HG02884 (cell line): ENCODE data around the gene MTHFD2.
"Not testable (repeated sequence)": the region's sequence is repeated elsewhere in the genome, so short reads cannot be mapped to it uniquely, and the experiment has no call there.

Experiments
- ATAC-seq: cut with Tn5 transposase; IDR thresholded peaks from one replicate; pipeline ENCODE4 v1.9.1; 2021; ENCODE audit warnings: mild to moderate bottlenecking, moderate library complexity; ENCODE audit not compliant: unreplicated experiment

MTHFD2 gene

DNA sequence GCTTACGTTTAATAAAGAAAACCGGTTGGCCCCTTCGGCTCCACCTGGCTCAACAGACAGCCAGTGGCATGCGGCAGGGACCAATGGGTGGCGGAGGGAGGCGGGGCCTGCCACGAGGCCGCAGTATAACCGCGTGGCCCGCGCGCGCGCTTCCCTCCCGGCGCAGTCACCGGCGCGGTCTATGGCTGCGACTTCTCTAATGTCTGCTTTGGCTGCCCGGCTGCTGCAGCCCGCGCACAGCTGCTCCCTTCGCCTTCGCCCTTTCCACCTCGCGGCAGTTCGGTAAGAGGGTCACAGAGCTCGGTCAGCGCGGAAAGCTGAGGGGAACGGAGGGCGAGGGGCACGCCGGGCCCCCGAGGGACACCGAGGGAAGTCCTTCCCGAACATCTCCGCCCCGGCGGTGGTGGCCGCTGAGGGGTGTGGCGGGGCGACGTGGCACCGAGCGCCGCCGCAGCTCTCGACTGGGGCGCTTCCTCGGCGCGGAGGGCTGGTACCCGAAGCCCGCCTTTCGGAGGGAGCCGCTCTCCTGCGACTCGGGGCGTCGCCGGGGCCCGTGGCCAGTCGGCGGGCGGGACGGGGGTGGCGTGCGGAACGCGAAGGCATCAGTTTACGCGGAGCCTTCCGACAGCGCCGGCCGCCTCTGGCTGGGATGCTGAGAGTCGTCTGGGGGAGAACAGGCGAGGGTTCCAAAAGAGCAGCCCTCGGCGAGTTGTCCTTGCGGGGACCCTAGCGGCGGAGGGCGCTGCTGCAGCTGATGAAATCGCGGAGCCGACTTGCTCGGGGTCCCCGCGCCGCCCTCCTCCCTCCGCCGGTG is at the start of gene MTHFD2:
MTHFD2 (plus strand) TSS at position 155 of the 814 bp plus-strand sequence; CDS start at position 182, 27 bp downstream.
- peak; percentile 79 for ATAC-seq

DNA sequence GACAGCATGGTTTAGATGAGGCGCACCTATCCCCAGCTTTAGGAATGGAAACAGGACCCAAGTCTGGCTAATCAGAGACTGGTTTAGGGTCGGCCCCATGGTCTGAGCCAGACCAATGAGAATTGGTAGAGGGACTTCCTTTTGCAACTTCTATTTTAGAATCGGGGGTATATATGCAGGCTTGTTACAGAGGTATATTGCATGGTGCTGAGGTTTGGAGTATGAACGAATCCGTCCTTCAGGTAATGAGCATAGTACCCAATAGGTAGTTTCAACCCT is 49.2 kb upstream of the MTHFD2 start:
- ATAC-seq, result no peak

DNA sequence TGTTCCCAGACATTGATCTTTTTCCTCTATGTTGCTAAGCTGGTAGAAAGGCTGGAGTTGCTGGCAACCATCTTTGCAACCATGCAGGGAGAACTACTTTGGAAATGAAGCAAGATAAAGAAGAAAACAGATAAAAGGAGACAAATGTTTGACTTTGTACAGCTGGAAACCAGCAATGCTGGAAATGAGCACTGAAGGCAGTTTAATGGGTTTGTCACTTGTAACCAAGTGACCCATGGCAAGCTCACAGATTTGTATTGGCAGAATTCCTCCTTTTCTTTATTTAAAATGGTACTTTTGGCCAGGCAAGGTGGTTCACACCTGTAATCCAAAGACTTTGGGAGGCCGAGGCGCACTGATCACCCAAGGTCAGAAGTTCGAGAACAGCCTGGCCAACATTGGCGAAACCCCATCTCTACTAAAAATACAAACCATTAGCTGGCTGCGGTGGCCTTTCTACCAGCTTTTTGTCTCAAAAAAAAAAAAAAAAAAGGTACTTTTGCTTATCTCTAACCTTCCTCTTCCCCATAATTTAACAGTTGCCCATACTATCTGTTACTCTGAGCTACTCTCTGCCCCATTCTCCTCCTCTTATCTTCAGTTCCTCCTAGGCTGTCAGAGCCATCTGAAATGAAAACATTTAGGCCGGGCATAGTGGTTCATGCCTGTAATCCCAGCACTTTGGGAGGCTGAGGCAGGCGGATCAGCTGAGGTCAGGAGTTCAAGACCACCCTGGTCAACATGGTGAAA is 48.7 kb upstream of the MTHFD2 start:
- ATAC-seq, result no peak

DNA sequence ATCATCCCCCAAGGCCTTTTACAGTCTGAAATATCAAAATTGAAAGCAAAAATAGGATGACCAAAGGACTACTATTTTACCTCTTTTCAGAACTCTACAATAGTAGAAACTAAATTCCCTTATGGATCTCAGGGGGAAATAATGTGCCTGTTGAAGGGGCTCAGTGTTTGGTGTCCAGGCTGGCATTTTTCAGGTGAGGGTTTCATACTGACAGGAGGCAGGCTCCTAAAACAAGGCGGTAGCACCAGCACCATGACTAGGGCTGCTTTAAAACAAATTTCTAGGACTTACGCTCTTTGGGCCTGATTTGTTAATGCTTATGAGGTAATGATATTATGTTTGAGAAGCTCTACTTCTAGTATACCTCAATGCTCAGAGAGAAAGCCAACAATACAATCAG is 45.5 kb upstream of the MTHFD2 start:
- ATAC-seq, result no peak

DNA sequence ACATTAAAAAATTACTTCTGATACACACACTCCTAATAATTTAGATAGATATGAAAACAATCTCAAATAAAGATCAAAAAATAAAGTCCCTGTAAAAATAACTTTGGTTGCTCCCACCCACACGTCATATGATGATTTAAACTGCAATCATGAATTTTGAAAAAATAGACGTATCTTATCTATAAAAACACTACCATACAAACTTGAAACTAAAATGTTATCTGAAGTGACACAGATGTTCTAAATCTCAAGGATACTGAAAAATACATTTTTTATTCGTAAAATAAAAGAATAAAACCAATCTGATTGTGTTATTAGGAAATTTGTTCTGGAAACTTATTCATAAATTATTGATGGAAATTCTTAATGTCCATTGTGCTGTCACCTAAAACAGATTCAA is 42.6 kb upstream of the MTHFD2 start:
- ATAC-seq, result no peak

DNA sequence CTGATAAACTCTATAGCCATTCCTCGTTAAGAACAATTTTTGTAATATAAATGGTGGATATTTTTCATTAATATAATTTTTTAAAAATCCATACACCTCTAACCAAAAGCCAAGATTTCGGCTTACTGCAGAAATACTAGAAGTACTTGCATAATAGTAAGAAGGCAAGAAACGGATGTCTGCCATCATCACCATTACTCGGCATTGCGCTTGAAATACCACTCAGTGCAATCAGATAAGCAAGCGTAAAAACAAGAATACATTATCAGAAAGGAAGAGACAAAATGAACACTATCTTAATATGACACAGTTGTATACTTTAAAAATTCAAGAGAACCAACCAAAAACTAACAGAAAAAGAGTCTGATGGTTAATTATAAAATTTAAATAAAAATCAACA is 35.5 kb upstream of the MTHFD2 start:
- no peak for ATAC-seq

DNA sequence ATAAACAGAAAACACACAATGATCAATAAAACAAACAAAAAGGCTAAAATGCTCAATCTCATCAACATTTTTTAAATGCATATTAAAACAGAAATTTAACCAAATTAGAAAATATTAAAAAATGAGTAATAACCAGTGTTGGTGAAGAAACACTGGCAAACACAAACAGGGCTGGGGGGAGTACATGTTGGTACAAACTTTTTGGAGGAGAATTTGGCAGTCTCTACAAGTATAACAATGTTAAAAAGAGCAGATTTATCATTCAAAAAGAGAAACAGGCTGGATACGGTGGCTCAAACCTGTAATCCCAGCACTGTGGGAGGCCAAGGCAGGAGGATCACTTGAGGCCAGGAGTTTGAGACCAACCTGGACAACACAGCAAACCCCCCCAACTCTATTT is 33.7 kb upstream of the MTHFD2 start:
- no peak for ATAC-seq

DNA sequence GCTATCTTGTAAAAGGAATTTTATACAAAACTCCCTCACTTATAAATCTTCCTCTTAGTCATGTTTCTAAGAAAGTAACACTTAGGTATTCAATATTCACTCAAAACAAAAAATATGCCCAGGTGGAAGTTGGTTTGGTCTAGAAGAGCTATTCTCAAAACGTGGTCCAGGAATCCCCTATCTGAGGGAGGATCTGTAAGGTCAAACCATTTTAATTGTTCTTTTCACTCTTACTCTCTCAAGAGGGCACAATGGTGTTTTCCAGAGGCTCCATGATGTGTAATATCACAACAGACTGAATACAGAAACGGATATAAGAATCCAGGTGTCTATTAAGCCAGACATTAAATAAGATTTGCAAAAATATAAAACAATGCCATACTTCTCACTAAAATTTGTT is 29.7 kb upstream of the MTHFD2 start:
- ATAC-seq, result peak; percentile 60

DNA sequence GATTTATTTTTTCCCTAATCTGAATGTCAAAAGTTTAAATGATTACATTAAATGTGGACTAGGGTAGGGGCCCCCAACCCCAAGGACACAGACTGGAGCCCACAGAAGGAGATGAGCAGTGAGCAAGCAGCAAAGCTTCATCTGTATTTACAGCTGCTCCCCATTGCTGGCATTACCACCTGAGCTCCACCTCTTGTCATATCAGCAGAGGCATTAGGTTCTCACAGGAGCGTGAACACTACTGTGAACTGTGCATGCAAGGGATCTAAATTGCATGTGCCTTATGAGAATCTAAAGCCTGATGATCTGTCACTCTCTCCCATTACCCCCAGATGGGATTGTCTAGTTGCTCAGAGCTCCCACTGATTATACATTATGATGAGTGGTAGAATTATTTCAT is 23.5 kb upstream of the MTHFD2 start:
- no peak for ATAC-seq

DNA sequence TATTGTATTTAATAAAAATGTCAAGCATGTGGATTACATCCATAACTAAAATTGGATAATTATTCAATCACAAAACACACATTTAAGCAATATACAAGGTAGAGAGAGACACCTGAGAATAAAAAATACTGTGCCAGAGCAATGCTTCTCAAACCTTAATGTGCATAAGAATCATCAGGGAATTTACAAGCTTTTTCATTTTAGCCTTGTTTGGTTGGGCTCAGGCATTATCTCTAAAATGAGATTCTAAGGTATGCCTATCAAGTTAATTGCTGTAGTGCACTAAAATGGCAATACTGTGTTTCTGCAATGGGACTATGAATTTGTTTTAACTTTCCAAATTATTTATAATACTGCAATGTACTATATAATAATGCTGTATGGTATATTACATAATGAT is 20.7 kb upstream of the MTHFD2 start:
- no peak for ATAC-seq

DNA sequence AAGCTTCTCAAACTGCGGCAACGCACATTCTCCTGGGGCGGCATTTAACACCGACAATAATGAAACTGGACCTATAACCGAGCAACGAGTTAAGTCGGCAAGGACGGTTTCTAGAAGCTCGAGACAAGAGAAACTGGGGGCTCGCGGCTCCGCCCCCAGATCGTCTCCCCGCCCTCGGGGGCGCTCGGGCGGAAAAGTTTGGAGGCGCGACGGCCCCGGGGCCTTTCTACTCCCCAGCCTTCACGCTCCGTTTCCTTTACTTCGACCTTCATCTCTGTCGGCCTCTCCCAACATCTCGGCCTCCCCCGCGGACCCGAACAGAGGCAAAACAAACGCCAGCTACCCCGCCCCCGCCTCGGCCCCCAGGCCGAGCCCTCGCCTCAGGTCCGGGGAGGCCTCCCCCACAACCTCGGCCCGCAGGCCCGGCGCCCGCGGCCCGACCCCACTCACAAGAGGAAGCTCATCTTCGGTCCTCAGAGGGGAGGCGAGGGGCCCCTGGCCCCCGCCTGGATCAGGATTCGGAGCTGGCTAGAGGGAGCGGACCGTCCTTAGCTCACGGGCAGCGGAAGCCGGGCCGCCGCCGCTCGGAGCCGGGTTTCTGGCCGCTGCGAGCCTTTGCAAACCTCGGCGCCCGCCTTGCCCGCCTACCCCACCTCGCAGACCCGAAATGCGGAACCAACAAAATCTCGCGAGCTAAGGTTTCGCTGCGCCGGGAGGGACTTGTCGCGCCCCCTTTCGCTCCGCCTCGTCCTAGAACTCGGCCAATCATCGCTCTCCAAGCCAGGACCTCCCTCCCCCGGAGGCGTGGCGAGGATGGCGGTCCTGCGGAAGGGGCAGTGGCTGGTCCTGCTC is 20.0 kb upstream of the MTHFD2 start, which contains the start of gene MOB1A:
MOB1A (minus strand) TSS at position 669 of the 852 bp plus-strand sequence; CDS start at position 464, 205 bp downstream.
- peak; percentile 86 for ATAC-seq

DNA sequence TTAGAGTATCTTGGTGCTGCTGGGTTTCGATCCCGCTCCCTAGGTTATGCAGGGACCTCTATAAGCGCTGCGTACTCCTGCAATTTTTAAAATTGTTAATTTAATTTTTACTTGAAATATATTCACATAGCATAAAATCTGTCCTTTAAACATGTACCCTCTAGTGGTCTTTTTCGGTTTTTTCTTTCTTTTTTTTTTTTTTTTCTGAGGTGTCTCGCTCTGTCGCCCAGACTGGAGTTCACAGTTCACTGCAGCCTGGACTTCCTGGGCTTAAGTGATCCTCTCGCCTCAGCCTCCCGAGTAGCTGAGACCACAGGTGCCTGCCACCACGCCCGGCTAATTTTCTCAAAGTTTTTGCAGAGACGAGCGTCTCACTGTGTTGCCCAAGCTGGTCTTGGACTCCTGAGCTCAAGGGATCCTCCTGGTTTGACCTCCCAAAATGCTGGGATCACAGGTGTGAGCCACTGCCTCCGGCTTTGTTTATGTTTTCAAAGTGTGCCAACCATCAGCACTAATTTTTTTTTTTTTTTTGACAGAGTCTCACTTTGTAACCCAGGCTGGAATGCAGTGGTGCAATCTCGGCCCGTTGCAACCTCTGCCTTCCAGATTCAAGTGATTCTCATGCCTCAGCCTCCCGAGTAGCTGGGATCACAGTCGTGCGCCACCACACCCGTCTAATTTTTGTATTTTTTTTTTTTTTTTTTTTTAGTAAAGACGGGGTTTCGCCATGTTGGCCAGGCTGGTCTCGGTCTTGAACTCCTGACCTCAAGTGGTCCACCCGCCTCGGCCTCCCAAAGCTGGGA is 19.2 kb upstream of the MTHFD2 start:
- peak; percentile 12 for ATAC-seq

DNA sequence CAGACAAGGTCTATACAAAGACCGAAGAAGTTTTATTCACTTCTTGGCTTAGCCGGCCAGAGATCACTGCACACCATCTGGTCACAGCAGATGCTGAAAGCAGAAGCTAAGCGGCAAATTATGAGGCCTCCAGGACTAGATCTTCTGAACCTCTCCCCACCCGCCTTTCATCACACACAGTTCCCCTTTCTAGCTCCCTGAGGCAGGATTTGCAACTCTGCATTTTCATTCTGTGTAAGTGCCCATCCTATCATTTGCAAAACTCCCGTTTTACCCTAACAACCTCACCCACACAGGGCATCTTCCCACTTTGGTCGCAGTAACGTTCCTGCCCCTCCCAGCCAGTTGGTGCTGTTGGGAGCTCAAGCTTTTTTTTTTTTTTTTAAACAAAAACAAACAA is 16.7 kb upstream of the MTHFD2 start:
- no peak for ATAC-seq

DNA sequence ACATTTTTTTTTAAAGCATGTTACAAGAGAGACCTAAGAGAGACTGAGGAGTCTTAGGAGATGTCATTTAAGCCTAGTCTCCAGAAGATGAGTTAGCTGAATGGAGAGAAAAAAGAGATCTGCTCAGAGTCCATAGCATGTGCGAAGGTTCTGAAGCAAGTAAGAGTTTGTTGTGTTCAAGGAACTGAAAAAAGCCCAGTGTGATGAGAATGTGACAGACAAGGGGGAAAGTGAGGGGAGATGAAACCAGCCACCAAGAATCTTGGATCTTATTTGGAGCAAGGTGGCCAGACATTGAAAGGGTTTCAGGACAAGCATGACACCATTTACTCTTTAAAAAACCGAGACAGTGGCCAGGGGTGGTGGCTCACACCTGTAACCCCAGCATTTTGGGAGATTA is 14.5 kb upstream of the MTHFD2 start:
- no peak for ATAC-seq

DNA sequence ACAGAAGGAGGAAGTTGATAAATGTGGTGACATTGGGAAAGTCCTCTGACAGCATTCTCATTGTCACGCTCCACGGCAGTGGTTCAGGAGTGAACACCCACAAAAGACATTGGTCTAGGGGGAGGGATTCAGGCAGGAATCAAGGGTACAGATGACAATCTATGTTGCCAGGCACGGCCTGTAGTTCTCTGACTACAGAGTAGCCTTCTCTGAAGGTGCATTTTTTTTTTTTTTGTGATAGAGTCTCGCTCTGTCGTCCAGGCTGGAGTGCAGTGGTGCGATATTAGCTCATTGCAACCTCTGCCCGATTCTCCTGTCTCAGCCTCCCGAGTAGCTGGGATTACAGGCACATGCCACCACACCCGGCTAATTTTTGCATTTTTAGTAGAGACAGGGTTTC is 12.4 kb upstream of the MTHFD2 start:
- peak; percentile 60 for ATAC-seq

DNA sequence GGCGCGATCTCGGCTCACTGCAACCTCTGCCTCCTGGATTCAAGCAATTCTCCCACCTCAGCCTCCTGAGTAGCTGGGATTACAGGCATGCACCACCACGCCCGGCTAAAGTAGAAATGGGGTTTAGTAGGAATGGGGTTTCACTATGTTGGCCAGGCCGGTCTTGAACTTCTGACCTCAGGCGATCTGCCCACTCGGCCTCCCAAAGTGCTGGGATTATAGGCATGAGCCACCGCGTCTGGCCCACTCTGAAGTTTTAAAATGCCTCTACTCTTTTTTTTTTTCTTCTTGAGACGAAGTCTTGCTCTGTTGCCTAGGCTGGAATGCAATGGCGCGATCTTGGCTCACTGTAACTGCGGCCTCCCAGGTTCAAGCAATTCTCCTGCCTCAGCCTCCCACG is 11.7 kb upstream of the MTHFD2 start:
- not testable (repeated sequence) for ATAC-seq

DNA sequence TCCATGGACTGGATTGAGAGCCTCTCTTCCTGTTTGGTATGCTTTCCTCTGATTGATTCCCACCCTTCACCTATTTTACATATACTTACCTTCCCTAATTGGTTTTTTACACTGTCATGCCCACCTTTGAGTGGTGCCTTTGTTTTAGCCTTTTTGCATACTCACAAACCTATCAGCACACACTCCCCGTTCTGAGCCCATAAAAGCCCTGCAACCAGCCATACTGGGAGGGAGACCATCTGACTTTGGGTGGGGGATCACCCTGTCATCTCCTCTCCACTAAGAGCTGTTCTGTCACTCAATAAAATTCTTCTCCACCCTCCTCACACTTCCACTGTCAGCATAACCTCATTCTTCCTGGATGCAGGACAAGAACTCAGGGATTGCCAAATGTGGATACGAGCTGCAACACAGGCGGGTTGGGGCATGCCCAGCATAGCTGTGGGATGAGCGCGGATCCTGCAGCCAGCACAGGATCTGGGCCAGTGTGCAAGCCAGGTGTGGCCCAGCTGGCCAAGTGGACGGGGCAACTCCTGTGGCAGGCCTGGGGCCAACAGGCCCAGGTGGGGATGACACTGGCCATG is 10.3 kb upstream of the MTHFD2 start:
- no peak for ATAC-seq

DNA sequence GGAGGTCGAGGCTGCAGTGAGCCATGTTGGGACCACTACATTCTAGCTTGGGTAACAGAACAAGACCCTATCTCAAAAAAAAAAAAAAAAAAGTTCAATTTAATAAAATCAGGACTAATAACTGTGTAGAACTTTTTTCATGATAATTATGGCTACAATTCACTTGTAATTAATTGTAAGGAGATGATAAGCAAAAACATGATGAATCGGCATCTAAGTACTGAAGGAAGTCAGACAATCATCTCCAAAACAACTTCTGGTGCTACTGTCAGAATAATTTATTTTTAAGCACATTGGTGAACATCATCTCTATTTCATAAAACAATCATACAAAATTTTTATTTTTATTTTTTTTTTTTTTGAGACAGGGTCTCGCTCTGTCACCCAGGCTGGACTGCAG is 9.7 kb upstream of the MTHFD2 start:
- ATAC-seq, result no peak

DNA sequence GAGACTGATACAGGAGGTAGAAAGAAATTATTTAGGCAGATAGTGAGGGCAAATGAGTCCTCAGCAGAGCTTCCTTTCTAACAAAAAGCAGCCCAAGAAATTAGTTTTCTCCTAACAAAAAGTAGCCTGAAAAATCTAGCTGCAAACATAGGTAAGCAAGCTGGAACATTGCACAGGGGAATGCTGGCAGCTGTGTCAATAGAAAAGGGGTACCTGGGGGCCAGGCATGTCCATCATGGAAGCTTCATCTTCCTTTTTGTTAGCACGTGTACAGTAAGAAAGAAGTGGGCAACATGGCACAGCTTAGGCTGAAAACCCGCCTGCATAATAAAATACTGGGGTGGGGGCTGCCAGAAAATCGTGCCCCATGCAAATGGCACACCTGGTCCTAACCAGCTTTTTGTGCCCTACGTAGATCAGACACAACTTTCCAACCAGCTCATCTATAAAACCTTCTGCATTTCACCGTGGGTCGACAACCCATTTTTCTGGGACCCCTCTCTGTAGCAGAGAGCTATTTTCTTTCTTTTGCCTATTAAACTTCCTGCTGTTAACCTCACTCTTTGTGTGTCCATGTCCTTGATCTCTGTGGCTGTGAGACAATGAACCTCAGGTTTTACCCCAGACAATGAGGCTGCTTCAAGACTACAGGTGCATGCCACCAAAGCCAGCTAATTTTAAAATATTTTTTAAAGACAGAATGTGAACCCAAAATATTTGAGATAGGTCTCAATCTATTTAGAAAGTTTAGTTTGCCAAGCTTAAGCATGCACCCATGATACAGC is 6.6 kb upstream of the MTHFD2 start:
- ATAC-seq, result no peak

DNA sequence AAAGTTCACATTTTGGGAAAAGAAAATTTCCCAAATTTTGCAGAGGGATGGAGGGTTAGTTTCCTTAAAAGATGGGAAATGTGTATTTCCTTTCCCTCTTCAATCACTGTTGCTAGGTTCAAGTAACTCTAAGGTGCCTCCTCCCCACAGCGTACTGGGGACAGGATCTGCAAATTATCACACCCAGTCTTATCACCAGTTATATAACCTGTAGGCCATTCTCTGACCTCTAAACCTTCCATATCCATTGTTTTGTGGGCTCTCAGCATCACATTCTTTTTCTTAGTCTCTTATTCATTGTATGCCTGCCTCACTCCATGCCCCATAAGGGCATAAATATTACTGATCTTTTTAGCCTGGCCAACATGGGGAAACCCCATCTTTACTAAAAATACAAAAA is 3.6 kb upstream of the MTHFD2 start:
- ATAC-seq, result no peak
